AG04449 (cell line): ENCODE data around the gene LRRN4.

Experiments
- CTCF ChIA-PET: fragments of 350-600 bp; formaldehyde crosslinking; extraction: SDS; loops from one replicate; lab custom pipeline; 2021; ENCODE audit warnings: antibody characterized with exemption; lab: Yijun Ruan, JAX
- POLR2A ChIA-PET: fragments of 400-600, 350-600 bp; formaldehyde crosslinking; extraction: SDS; loops from one replicate; lab custom pipeline; 2020; ENCODE audit warnings: antibody characterized with exemption, inconsistent platforms; lab: Yijun Ruan, JAX
- DNase-seq: peaks from one replicate; pipeline ENCODE4 v3.0.0-alpha.2; 2010; ENCODE audit warnings: low read depth, low spot score
- H3K4me3 ChIP-seq: 2 replicates; pipeline ENCODE4 v1.5.1; 2011; ENCODE audit warnings: low read depth, mild to moderate bottlenecking, control low read depth, low read length
- TF ChIP-seq, protein P1 (sequence below): IDR thresholded peaks from one replicate; pipeline ENCODE4 v1.5.1; 2011; ENCODE audit warnings: mild to moderate bottlenecking, moderate library complexity, low read length, control low read depth, inconsistent platforms; ENCODE audit not compliant: insufficient read depth; ENCODE audit errors: missing control alignments

Gene LRRN4

DNA sequence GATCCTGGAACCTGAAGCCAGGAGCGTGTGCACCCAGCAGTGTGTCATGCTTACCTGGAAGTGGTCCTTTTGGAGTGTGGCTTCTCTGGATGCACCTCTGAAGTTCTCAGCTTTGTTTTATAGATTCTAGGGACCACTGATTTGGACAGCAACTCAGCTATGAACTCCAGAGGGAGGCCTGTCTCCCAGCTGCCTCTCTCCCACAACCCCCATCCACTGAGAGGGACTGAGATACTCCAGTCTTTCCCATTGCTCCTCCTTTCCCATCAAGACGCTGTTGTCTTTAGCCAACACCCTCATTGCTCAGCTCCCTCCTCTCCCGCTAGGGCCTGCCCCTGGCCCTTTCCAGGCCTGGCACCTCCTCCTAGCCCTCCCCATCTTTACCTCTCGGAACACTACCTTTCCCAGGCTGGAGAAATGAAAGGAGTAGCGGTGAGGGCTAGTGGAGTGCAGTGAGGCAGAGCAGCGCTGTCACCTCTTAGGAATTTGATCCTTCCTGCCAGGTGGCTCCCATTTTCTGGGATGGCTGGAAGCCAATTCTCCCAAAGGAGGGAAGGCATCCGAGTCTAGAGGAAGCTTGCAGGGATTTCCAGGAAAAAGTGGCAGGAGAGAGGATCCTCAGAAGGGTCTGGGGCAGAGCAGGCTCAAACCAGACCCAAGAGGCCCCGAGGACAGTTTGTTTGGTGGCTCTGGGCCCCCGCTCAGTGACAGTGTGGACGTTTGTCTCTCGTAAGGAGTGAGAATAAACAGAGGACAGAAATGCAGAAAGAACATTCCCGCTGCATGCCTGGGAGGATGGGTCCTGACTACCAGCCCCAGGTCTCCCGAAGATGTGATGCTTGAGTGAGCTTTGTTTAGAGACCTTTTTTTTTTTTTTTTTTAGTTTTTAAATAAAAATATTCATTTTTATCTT is at the start of gene LRRN4:
Gene LRRN4 (minus strand): TSS at position 285 of the 913 bp plus-strand sequence. CDS start 1,261 bp downstream, outside the sequence.
- TF ChIP-seq, protein P1, sequence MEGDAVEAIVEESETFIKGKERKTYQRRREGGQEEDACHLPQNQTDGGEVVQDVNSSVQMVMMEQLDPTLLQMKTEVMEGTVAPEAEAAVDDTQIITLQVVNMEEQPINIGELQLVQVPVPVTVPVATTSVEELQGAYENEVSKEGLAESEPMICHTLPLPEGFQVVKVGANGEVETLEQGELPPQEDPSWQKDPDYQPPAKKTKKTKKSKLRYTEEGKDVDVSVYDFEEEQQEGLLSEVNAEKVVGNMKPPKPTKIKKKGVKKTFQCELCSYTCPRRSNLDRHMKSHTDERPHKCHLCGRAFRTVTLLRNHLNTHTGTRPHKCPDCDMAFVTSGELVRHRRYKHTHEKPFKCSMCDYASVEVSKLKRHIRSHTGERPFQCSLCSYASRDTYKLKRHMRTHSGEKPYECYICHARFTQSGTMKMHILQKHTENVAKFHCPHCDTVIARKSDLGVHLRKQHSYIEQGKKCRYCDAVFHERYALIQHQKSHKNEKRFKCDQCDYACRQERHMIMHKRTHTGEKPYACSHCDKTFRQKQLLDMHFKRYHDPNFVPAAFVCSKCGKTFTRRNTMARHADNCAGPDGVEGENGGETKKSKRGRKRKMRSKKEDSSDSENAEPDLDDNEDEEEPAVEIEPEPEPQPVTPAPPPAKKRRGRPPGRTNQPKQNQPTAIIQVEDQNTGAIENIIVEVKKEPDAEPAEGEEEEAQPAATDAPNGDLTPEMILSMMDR: no peak
- ChIA-PET POLR2A (no interaction called here), CTCF (interaction anchor here (1.7 kb wide), 1 partner anchor 14 kb away, joined by 3 read pairs; no protein-coding TSS in a partner anchor)
- DNase-seq: no peak
- H3K4me3 ChIP-seq: peak within 1 kb of the TSS; percentile 3; the same call in 1 of the 2 replicates

DNA sequence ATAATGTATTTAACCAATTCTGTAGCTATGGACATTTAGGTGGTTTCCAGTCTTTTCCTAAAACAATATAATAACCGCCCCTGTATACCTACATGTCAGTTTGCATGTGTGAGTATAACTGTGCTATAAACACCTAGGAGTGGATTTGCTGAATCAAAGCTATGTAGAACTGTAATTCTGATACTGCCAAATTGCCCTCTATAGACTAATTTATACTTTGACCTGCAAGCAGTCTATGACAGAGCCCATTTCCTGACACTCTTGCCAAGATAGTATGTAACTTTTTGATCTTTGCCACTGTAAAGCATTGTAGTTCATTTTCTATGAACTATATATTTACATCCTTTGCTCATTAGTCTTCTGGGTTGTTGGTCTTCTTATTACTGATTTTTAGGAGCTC is 49.4 kb upstream of the LRRN4 start:
- CTCF ChIA-PET: no interaction called here

DNA sequence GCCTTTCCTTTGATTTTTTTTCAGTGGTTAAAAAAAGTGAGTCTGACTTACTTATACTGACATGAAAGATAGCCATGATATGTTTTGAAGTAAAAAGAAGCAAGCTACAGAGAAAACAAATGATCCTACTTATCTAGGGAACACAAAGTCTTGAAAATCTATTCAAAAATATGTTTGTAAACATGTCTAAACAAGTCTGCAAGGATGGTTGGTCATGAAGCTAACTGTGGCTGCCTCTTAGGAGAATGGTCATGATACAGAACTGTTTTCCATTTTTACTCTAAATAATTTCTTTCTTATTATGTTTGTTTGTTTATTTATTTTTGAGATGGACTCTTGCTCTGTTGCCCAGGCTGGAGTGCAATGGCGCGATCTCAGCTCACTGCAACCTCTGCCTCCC is 47.5 kb upstream of the LRRN4 start:
- CTCF ChIA-PET: no interaction called here
- DNase-seq: no peak
- POLR2A ChIA-PET: no interaction called here
- TF ChIP-seq, protein P1: no peak
- H3K4me3 ChIP-seq: no peak overlapping the region

More for the DNA sequence above, 49.4 kb upstream of the LRRN4 start:
- H3K4me3 ChIP-seq: no peak overlapping the region
- POLR2A ChIA-PET: no interaction called here
- DNase-seq: no peak
- TF ChIP-seq, protein P1: no peak

DNA sequence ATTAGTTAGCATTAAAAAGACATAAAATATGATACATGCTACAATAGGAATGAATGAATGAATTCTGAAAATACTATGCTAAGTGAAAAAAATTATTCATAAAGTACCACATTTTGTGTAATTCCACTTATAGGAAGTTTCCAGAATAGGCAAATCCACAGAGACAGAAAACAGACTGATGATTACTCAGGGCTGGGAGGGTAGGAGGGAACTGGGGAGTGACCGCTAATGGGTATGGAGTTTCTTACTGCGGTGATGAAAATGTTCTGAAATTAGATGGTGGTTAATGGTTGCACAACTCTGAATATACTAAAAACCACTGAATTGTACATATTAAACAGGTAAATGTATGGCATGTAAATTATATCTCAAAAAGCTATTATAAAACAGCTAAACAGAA is 46.4 kb upstream of the LRRN4 start:
- TF ChIP-seq, protein P1: no peak
- no peak overlapping the region for H3K4me3 ChIP-seq
- ChIA-PET CTCF (no interaction called here), POLR2A (no interaction called here)
- no peak for DNase-seq

DNA sequence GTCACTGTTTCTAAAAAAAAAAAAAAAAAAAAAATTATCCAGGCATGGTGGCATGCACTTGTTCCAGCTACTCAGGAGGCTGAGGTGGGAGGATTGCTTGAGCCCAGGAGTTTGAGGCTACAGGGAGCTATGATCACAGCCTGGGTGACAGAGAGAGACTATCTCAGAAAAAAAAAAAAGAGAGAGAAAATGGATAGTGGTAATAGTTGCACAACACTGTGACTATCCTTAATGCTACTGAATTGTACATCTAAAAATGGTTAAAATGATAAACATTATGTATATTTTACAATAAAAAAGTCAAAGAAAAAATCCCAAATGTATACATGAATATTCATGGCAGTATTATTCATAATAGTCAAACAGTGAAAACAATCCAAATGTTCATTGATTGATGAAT is 46.0 kb upstream of the LRRN4 start:
- ChIA-PET POLR2A (no interaction called here), CTCF (no interaction called here)
- TF ChIP-seq, protein P1: no peak
- DNase-seq: no peak
- no peak overlapping the region for H3K4me3 ChIP-seq

DNA sequence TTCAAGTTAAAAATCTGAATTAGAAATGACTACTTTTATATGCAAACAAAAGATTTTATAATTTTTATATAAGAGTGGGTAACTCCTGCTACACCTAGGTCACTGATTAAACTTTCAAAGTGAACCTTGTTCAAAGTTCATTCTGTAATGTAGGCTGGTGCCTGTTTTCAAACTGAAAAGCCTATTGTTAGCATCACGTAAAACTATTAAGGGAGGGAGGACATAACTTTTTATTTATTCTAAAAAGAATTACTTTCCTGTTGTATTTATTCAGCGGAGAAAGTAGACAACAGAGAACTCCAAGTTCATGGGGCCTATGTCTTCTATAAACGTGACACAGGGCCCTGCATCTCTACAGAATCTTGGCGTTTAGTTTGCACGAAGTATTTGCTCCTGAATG is 41.5 kb upstream of the LRRN4 start:
- CTCF ChIA-PET: interaction anchor here (2.9 kb wide), 1 partner anchor 17 kb away, joined by 8 read pairs; no protein-coding TSS in a partner anchor
- no peak for DNase-seq
- POLR2A ChIA-PET: no interaction called here
- TF ChIP-seq, protein P1: no peak
- H3K4me3 ChIP-seq: no peak overlapping the region
